Measurements from ENCODE around the gene DCDC2.
"Not testable (repeated sequence)": the region's sequence is repeated elsewhere in the genome, so short reads cannot be mapped to it uniquely, and the experiment has no call there.

Gene DCDC2

GRCh38 chr6:24272148-24272547, 85.7 kb downstream of the DCDC2 start:
- no peak for DNase-seq (ENCODE audit: low spot score)

GRCh38 chr6:24270011-24270410, 87.8 kb downstream of the DCDC2 start:
- no peak for DNase-seq (ENCODE audit: low spot score)

- not testable (repeated sequence) for DNase-seq (ENCODE audit: low spot score)
Observed at GRCh38 chr6:24258214-24258613, 99.6 kb downstream of the DCDC2 start.

DNA sequence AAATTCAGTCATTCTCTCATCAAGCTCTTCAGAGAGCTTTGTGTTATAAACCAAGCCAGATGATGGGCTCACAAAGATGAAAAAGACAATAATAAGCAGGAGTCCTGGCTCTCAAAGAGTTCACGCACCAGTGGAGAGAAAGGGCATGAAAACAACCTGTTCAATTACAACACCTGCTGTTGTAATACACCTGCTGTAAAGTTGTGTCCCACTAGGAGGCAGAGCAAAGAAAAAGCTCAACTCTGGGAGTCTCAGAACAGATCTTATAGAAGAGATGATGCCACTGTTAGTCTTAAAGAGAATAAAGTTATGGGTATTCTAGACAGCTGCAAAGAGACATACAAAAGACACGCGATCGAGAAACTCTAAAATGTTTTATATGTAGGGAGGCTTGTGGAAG, 100.6 kb downstream of the DCDC2 start:
- DNase-seq (ENCODE audit: low spot score), result no peak

GRCh38 chr6:24255676-24256075, 102.2 kb downstream of the DCDC2 start:
- no peak for DNase-seq (ENCODE audit: low spot score)

GRCh38 chr6:24253360-24253759, 104.5 kb downstream of the DCDC2 start:
- DNase-seq (ENCODE audit: low spot score), result no peak

- no peak for DNase-seq (ENCODE audit: low spot score)
Observed at GRCh38 chr6:24252280-24252679, 105.6 kb downstream of the DCDC2 start.

- DNase-seq (ENCODE audit: low spot score), result no peak
Observed at GRCh38 chr6:24251339-24251738, 106.5 kb downstream of the DCDC2 start.

- DNase-seq (ENCODE audit: low spot score), result no peak
Observed at GRCh38 chr6:24249926-24250325, 107.9 kb downstream of the DCDC2 start.

DNA sequence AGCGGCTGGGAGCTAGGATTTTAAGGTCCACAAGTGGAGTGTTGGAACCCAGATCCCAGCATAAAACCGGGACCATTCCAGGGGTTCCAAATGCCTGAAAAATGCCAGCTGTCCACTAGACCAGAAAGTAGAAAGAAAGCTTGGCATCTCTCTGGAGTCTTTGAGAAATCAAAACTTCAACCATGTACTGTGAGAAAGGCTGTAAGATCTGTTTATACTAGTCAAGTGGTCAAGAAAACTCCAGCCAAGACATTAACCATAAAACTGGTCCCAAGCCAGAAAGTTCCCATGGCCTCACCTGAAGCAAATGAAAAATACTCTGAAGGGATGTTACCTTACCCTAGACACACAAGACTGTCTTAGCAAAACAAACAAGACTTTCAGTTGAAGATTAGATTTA, 112.6 kb downstream of the DCDC2 start:
- no peak for DNase-seq (ENCODE audit: low spot score)

DNA sequence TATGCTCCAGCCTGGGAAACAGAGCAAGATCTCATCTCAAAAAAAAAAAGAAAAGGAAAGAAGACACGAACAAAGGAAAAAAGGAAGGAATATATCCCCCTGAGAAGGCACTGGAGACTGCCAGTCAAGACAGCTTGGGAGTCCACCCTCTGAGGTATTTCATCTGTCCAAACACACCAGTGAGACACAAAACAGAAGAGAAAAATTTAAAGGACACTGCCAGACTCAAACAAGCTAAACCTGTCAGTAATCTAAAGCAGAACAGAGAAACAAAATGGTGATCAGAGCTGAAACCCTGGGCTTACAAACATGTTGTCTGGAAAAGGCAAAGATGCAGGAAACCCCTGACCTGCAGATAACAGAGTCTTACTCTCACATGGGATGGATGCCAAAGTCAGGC, 114.9 kb downstream of the DCDC2 start:
- no peak for DNase-seq (ENCODE audit: low spot score)

- DNase-seq (ENCODE audit: low spot score), result not testable (repeated sequence)
Observed at GRCh38 chr6:24241779-24242178, 116.1 kb downstream of the DCDC2 start.

DNA sequence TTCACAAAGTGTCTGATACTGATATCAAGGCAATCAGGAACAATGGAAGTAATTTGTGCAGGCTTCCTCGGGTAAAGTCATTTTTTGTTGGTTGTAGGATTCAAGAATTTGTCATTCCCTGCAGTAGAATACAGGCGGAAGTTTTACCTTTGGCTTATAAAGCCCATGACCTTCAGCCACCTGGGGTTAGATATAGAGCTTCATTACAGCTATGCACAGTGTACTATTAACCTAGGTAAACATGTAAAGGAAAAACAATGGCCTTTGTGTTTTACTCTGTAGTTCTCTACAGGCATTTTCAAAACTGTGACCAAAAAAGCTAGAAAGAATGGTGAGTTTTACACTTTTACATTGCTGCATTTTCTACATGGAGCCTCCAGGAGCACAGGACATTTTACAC, 116.9 kb downstream of the DCDC2 start:
- DNase-seq (ENCODE audit: low spot score), result no peak

DNA sequence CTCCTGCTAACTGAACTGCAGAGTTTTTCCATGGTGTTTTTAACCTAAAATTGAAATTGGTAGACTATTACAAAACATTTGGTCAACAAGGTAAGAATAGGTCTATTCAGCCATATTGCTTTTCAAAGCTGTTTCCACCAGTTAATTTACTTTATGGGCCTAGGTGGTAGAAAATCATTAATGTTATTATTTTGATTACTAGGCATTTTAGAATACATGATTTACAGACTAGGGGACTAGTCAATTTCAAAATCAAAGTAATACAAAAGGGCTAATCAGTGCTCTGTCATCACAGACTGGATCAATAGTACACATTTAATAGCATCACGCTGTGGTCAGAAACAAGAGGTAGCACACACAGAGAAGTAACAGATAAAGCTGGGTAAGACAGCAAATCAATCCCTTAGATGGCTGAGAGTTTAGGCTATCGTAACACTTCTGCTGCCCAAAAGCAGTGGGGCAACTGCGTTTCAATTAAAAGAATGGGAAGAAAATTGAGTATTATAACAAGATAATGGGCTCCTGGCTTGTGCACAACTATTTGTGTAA, 117.4 kb downstream of the DCDC2 start:
- no peak for DNase-seq (ENCODE audit: low spot score)

DNA sequence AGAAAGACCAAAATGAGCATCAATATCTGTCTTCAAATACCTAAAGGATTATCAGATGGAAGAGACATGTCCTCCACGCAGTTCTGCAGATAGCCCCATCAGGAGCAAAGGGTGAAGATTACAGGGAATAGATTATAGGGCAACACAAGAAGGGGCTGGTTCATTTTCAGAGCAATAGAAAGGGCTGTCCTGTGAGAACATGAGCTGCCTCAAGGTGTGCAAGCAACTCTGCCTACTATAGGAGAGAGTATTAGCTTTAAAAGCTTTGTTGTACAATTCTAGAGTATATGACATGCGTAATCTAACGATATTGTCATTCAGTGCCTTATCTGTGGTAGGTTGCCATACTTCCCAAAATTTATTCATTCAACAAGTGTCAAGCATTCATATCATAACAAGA, 119.2 kb downstream of the DCDC2 start:
- DNase-seq (ENCODE audit: low spot score), result no peak

GRCh38 chr6:24236779-24237178, 121.1 kb downstream of the DCDC2 start:
- not testable (repeated sequence) for DNase-seq (ENCODE audit: low spot score)

DNA sequence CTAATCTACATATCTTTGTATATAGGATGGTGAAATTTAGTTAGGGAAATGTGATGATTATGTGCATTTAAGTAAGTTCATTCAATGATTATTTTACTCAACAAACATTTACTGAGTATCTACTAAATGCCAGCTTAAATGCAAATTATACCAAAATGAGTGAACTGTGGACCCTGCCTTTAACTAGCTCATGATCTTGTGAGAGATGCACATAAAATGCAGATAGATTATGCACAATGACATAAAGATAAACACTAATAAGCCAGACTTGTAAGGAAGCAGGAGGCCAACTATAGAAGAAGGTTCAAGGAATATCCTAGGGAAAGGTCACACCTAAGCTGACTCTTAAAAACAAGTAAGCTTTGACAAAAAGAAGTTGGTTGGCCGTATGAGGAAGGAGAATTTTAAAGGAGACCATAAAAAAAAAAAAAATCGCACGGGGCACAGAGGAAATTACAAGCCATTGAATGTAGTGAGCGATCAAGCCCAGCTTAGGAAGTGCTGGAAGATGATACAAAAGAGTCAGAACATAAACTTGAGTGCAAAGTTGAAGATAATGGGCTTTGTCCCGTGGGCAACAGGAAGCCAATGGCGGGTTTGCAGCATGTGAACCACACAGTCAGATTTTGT, 123.9 kb downstream of the DCDC2 start:
- DNase-seq (ENCODE audit: low spot score), result no peak

- no peak for DNase-seq (ENCODE audit: low spot score)
Observed at GRCh38 chr6:24231438-24231977, 126.4 kb downstream of the DCDC2 start.

DNA sequence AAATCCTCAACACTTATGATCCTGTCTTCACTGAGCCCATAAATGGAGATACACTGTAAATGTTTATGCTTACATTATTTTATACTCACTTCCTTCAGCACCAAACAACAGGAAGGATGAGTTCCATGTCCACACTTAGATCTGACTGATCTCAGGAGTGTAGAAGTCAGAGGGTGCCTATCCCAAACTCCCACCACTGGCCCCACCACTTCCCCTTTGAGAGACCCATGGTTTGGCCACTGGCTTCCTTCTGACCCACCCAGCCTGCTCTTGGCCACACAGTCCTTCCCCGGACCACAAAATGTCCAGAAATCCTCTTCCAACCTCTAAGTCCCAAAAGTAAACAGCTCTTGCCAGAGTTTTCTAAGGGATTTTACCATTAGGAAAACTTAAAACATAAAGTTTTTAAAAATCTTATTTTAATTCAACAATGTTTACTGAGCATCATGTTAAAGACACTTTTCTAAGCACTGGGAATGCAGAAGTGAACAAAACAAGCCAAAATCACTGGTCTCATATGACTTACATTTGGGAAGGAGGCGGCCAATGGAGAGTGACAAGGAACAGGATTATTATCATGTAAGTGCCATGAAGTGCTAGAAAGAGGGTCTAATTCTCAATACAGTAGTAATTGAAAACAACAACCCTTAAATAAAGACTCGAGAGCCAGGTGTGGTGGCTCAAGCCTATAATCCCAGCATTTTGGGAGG, 128.0 kb downstream of the DCDC2 start:
- no peak for DNase-seq (ENCODE audit: low spot score)

DNA sequence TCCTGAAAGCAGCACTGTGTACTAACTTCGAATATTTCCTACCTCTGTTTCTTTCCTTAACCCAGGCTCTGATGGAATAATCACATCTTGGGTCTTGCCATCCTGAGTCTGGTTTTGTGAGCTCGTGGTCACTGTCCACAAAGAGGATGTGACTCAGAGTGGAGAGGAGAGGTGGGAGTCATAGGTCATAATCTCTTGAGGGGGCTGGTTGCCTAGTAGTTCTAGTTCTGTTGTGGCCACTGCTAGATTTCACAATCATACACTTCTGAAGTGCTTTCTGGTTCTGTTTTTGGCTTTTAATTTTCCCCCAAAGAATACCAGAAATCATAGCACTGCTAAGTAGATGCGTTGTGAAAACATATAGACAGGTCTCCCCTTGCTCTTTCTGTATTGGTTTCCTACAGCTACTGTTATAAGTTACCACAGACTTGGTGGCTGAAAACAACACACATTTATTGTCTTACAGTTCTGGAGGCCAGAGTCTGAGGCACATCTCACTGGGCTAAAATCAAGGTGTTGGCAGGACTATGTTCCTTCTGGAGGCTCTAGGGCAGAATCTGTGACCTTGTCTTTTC, 129.1 kb downstream of the DCDC2 start:
- DNase-seq (ENCODE audit: low spot score), result no peak

DNA sequence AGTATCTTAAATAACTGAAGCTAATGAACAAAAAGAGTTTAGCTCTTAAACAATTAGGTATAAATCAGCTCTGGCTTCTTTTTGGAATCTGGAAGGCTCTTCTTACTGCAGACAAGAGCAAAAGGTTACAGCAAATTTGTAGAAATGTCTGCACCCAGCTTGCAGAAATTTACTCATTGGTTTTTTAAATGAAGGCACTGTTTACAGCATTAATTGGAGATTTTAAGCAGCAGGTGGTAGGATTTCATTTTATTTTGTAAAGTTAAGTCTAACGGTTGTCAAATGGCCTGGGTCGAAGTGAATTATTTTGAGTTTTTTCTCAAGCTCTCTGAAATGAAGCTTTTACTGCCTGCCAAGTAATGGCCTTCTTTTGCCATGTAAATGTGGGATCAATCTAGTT, 129.7 kb downstream of the DCDC2 start:
- DNase-seq (ENCODE audit: low spot score), result no peak

- no peak for DNase-seq (ENCODE audit: low spot score)
Observed at GRCh38 chr6:24227556-24227955, 130.3 kb downstream of the DCDC2 start.

DNA sequence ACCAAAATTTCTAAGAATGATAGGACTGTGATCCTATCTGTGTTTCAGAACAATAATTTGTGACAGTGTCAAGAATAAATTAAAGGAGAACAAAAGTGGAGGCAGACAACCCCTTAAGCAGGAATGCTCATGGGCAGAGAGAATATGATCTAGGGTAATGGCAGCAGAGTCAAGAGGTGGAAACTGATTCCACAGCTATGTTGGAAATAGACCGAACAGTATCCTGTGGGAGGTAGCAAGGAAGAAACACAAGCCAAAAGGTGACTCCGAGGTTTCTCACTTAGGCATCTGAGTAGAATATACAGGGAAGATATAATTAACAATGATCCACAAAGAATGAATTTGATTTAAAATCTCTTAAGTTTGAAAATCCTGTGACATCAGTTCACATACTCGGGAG, 131.3 kb downstream of the DCDC2 start:
- DNase-seq (ENCODE audit: low spot score), result no peak

Measured in germinal center (tissue), 1 donor.